Small intestine (tissue), 7 donors: ENCODE measurements around the gene POU2AF2. TPM values are rescaled to one million over a fixed set of nuclear protein-coding genes. Genes with fewer than 3 reads are reported as not detected.

Source experiments
- DNase-seq, 2 donors: peaks; one replicate each; pipeline versions ENCODE4 v3.0.0 to v3.0.0-alpha.2; 2013
- FAIRE-seq: peaks from 2 replicates; lab custom pipeline; 2012; peaks lifted over from hg19 to GRCh38; lab: Jason Lieb, UNC
- H3K27ac ChIP-seq, 3 donors: one replicate each; pipeline ENCODE4 v1.5.1; 2013; ENCODE audit warnings: low read length in 2 of 3, mild to moderate bottlenecking in 2 of 3, control low read depth in 1 of 3, inconsistent platforms in 1 of 3, low read depth in 1 of 3, moderate library complexity in 1 of 3
- H3K27me3 ChIP-seq, 3 donors: one replicate each; pipeline ENCODE4 v1.6.1; 2013; ENCODE audit warnings: low read length in 3 of 3, inconsistent platforms in 1 of 3; ENCODE audit not compliant: control insufficient read depth in 3 of 3, insufficient read depth in 3 of 3
- H3K36me3 ChIP-seq, 3 donors: one replicate each; pipeline ENCODE4 v1.6.1; 2013; ENCODE audit warnings: low read length in 3 of 3, inconsistent platforms in 1 of 3, low read depth in 1 of 3, mild to moderate bottlenecking in 1 of 3, moderate library complexity in 1 of 3; ENCODE audit not compliant: control insufficient read depth in 3 of 3, insufficient read depth in 2 of 3
- H3K4me1 ChIP-seq, 3 donors: one replicate each; pipeline ENCODE4 v1.6.1; 2013; ENCODE audit warnings: low read length in 2 of 3, inconsistent platforms in 1 of 3, low read depth in 1 of 3, mild to moderate bottlenecking in 1 of 3, moderate library complexity in 1 of 3; ENCODE audit not compliant: control insufficient read depth in 3 of 3, insufficient read depth in 2 of 3
- H3K4me3 ChIP-seq, 3 donors: one replicate each; pipeline ENCODE4 v1.5.1; 2013; ENCODE audit warnings: low read length in 3 of 3, control low read depth in 1 of 3, inconsistent platforms in 1 of 3, low read depth in 1 of 3, mild to moderate bottlenecking in 1 of 3, moderate library complexity in 1 of 3
- H3K9me3 ChIP-seq, 2 donors: one replicate each; pipeline ENCODE4 v1.6.1; 2013; ENCODE audit warnings: low read depth in 1 of 2, low read length in 1 of 2; ENCODE audit not compliant: control insufficient read depth in 2 of 2, insufficient read depth in 1 of 2
- WGBS, 3 donors: extraction: QIAGEN DNeasy Blood & Tissue Kit; methylation state at CpG; one replicate each; pipeline ENCODE4 v1.1.7; 2013; 5-methylcytosine and 5-hydroxymethylcytosine counted together
- polyA plus RNA-seq, 4 donors: library from polyadenylated mRNA; stranded (reverse) in 3 of 4; unstranded in 1 of 4; fragments of 200-250 nt in 3 of 4; fragments of 120-200 nt in 1 of 4; gene quantifications; one replicate each; pipeline versions ENCODE4 v1.2.1 to v1.2.3, GENCODE V29; 2013
- donor health status: healthy with polysubstance abuse.
- donor health status: control.
- donor health status: control.
- donor health status: Bipolar disorder and iron deficiency.
- donor health status: healthy.

Gene POU2AF2
- polyA plus RNA-seq, 4 donors, result 0.46 to 2.7 (median 1.2) TPM

- Histone ChIP-seq H3K36me3 (no peaks in the 10 kb centered on the region), H3K4me3 (no peak overlapping the region), H3K4me1 (peaks cover 3 to 15% (median 5%) of the 10 kb centered on the region in 3 donors), H3K27me3 (no peaks in the 10 kb centered on the region), H3K9me3 (no peaks in the 10 kb centered on the region), H3K27ac (no peak overlapping the region)
- WGBS, 3 donors, result 91 to 94% (median 94%) methylated on average over 5 of the region's 5 CpGs
- FAIRE-seq (no peak), DNase-seq (no peak)
Measured at GRCh38 chr11:111325259-111325658, 79.7 kb downstream of the POU2AF2 start.

- Histone ChIP-seq H3K4me3 (no peak overlapping the region), H3K9me3 (no peaks in the 10 kb centered on the region), H3K4me1 (peaks cover 0 to 5% (median 3%) of the 10 kb centered on the region in 3 donors), H3K27me3 (no peaks in the 10 kb centered on the region), H3K36me3 (no peaks in the 10 kb centered on the region), H3K27ac (no peak overlapping the region)
- DNase-seq (no peak), FAIRE-seq (no peak)
- WGBS, 3 donors, result 67 to 91% (median 79%) methylated on average over 4 of the region's 4 CpGs
Measured at GRCh38 chr11:111326824-111327223, 81.3 kb downstream of the POU2AF2 start.

- DNase-seq (peak in 1 of 2 donors; percentile 67), FAIRE-seq (no peak)
- Histone ChIP-seq H3K4me3 (no peak overlapping the region), H3K9me3 (no peaks in the 10 kb centered on the region), H3K4me1 (peaks cover 0 to 5% (median 3%) of the 10 kb centered on the region in 3 donors), H3K27me3 (no peaks in the 10 kb centered on the region), H3K36me3 (no peaks in the 10 kb centered on the region), H3K27ac (no peak overlapping the region)
- WGBS, 3 donors, result 38 to 66% (median 48%) methylated on average over 8 of the region's 8 CpGs
Measured at GRCh38 chr11:111327908-111328624, 82.5 kb downstream of the POU2AF2 start.

GRCh38 chr11:111329306-111330204, 84.0 kb downstream of the POU2AF2 start:
- no peak for DNase-seq
- Histone ChIP-seq H3K27ac (no peak overlapping the region), H3K9me3 (no peaks in the 10 kb centered on the region), H3K27me3 (no peaks in the 10 kb centered on the region), H3K4me3 (no peak overlapping the region), H3K36me3 (no peaks in the 10 kb centered on the region), H3K4me1 (peaks cover 0 to 15% (median 8%) of the 10 kb centered on the region in 3 donors)
- WGBS, 3 donors, result 84 to 93% (median 85%) methylated on average over 7 of the region's 7 CpGs
- no peak for FAIRE-seq

- DNase-seq, result peak; percentile 27 to 60
- WGBS, 3 donors, result 64 to 81% (median 67%) methylated on average over 2 of the region's 2 CpGs
- Histone ChIP-seq H3K9me3 (no peaks in the 10 kb centered on the region), H3K27me3 (no peaks in the 10 kb centered on the region), H3K4me1 (peaks cover under 1 to 23% (median 9%) of the 10 kb centered on the region in 3 donors), H3K36me3 (no peaks in the 10 kb centered on the region), H3K4me3 (no peak overlapping the region), H3K27ac (no peak overlapping the region)
- no peak for FAIRE-seq
Measured at GRCh38 chr11:111330234-111330893, 84.8 kb downstream of the POU2AF2 start.

- Histone ChIP-seq H3K27me3 (no peaks in the 10 kb centered on the region), H3K9me3 (no peaks in the 10 kb centered on the region), H3K4me1 (peaks cover 7 to 39% (median 11%) of the 10 kb centered on the region in 3 donors), H3K27ac (no peak overlapping the region), H3K4me3 (no peak overlapping the region), H3K36me3 (no peaks in the 10 kb centered on the region)
- 72 to 80% (median 79%) methylated on average over 4 of the region's 4 CpGs for WGBS, 3 donors
- FAIRE-seq (no peak), DNase-seq (no peak)
Measured at GRCh38 chr11:111331711-111332479, 86.4 kb downstream of the POU2AF2 start.

- H3K4me3 ChIP-seq, result no peak overlapping the region
- H3K4me1 ChIP-seq, result peaks cover 7 to 50% (median 12%) of the 10 kb centered on the region in 3 donors
- H3K27me3 ChIP-seq, result no peaks in the 10 kb centered on the region
- no peaks in the 10 kb centered on the region for H3K36me3 ChIP-seq
- 17 to 57% (median 31%) methylated on average over 9 of the region's 9 CpGs for WGBS, 3 donors
- FAIRE-seq (no peak), DNase-seq (peak; percentile 64 to 65)
- H3K9me3 ChIP-seq, result no peaks in the 10 kb centered on the region
- peak overlapping the region in 1 of 3 donors; percentile 31 for H3K27ac ChIP-seq
Measured at GRCh38 chr11:111334532-111335502, 89.3 kb downstream of the POU2AF2 start.
